Stimulated activated CD4-positive, alpha-beta T cell treated with anti-CD3 and anti-CD28 coated beads, Interleukin-15, amount 100 ng/mL, for 1 hour (primary cell): ENCODE measurements around the gene DLG5.

Experiments
- DNase-seq, 2 donors: peaks; one replicate each; pipeline ENCODE4 v3.0.0-alpha.2; 2020; ENCODE audit warnings: low read depth in 1 of 2, low spot score in 1 of 2

Gene DLG5

GRCh38 chr10:77955136-77955535 lies 28.6 kb upstream of the DLG5 start:
- DNase-seq, result no peak

- no peak for DNase-seq
Measured at GRCh38 chr10:77949167-77949566, 22.6 kb upstream of the DLG5 start.

- no peak for DNase-seq
Measured at GRCh38 chr10:77946084-77946483, 19.5 kb upstream of the DLG5 start.

GRCh38 chr10:77944519-77944918 lies 18.0 kb upstream of the DLG5 start:
- no peak for DNase-seq

GRCh38 chr10:77943121-77943901 lies 16.8 kb upstream of the DLG5 start:
- DNase-seq, result no peak

GRCh38 chr10:77941790-77942189 lies 15.2 kb upstream of the DLG5 start:
- DNase-seq, result no peak

GRCh38 chr10:77940627-77941026 lies 14.1 kb upstream of the DLG5 start:
- DNase-seq, result no peak

- no peak for DNase-seq
Measured at GRCh38 chr10:77940225-77940624, 13.7 kb upstream of the DLG5 start.

- DNase-seq, result no peak
Measured at GRCh38 chr10:77939561-77940001, 13.0 kb upstream of the DLG5 start.

GRCh38 chr10:77936697-77937567 lies 10.4 kb upstream of the DLG5 start:
- no peak for DNase-seq

- no peak for DNase-seq
Measured at GRCh38 chr10:77932016-77932715, 5.6 kb upstream of the DLG5 start.

- no peak for DNase-seq
Measured at GRCh38 chr10:77927402-77928246, 1.1 kb upstream of the DLG5 start.

GRCh38 chr10:77925795-77926565 lies 575 bp downstream of the DLG5 start:
- DNase-seq, result no peak

- DNase-seq, result no peak
Measured at GRCh38 chr10:77925410-77925794, 1.2 kb downstream of the DLG5 start.

- no peak for DNase-seq
Measured at GRCh38 chr10:77922566-77923179, 3.9 kb downstream of the DLG5 start.

GRCh38 chr10:77922055-77922454 lies 4.5 kb downstream of the DLG5 start:
- no peak for DNase-seq

GRCh38 chr10:77921395-77921794 lies 5.2 kb downstream of the DLG5 start:
- no peak for DNase-seq

GRCh38 chr10:77920495-77920894 lies 6.1 kb downstream of the DLG5 start:
- DNase-seq, result no peak

- no peak for DNase-seq
Measured at GRCh38 chr10:77919713-77920108, 6.8 kb downstream of the DLG5 start.
